ENCODE measurements around the gene WLS. TPM values are rescaled to one million over a fixed set of nuclear protein-coding genes. Genes with fewer than 3 reads are reported as not detected.

The WLS gene
- total and polyA plus RNA-seq, 9 donors = 42.2 to 303 (median 120) TPM

DNA sequence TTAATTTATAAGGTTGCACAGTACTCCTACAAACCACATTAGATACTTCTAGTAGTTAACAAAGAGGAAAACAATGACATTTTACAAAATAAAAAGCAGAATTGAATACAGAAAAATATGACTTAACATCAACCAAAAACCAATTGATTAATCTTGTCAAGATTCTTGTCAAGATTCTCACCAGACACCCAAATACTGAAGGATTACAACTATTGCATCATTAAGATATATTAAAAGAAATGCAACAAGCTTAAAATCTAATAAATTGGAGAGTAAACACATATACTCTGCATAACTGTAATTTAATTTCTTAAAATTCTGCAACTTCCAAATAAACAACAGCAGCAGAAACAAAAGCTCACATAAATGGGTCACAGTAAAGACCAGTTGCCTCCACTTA is 4.7 kb downstream of the WLS start:
- intact Hi-C loops (cut with DNase I) = loop anchor here in 1 of 4 donors (10.0 kb wide), 1 partner anchor 53 kb away; no protein-coding TSS in a partner anchor
- DNase-seq = no peak
- Histone ChIP-seq H3K36me3 (no peaks in the 10 kb centered on the region), H3K4me3 (no peak overlapping the region), H3K27ac (no peak overlapping the region), H3K9me3 (no peaks in the 10 kb centered on the region), H3K4me1 (ENCODE audit: insufficient read depth) (peaks cover 19% of the 10 kb centered on the region), H3K27me3 (no peaks in the 10 kb centered on the region)
- no peak for TF ChIP-seq POLR2A (IDR thresholded peaks at IDR 0.05)
- no peak for TF ChIP-seq EP300 (IDR thresholded peaks at IDR 0.05)
- TF ChIP-seq CTCF (IDR thresholded peaks at IDR 0.05) = no peak

- Histone ChIP-seq H3K27me3 (no peaks in the 10 kb centered on the region), H3K27ac (no peak overlapping the region), H3K36me3 (no peaks in the 10 kb centered on the region), H3K4me3 (no peak overlapping the region), H3K4me1 (ENCODE audit: insufficient read depth) (peaks cover 19% of the 10 kb centered on the region), H3K9me3 (no peaks in the 10 kb centered on the region)
- WGBS, 3 donors = 91 to 100% (median 98%) methylated on average over 1 of the region's 1 CpG
- DNase-seq = no peak
- TF ChIP-seq EP300 (IDR thresholded peaks at IDR 0.05) (no peak), CTCF (IDR thresholded peaks at IDR 0.05) (no peak), POLR2A (IDR thresholded peaks at IDR 0.05) (no peak)
- intact Hi-C loops (cut with DNase I) = loop anchor here in 1 of 4 donors (10.0 kb wide), 1 partner anchor 51 kb away; no protein-coding TSS in a partner anchor
These were observed 6.5 kb downstream of the WLS start for GRCh38 chr1:68225781-68226180.

DNA sequence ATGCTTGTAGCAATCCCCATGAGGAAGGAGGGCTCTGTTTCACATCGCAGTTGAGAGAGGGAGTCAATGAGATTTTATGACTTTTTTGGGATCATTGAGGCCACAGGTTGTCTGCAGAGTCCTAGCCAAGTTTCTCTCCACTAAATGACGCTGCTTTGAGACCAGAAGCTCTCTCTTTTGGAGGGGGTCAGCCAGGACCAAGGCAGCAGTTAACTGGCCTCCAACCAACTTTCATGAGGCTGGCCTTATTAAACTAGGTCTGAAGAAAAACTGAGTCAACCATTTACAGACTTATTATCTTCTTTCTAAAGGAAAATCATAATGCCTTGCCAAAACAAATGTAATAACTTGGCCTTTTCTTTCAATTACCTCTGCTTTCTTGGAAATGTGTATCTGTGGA is 8.6 kb downstream of the WLS start:
- Histone ChIP-seq H3K4me3 (no peak overlapping the region), H3K36me3 (no peaks in the 10 kb centered on the region), H3K27me3 (no peaks in the 10 kb centered on the region), H3K4me1 (ENCODE audit: insufficient read depth) (peaks cover 12% of the 10 kb centered on the region), H3K9me3 (no peaks in the 10 kb centered on the region), H3K27ac (peak overlapping the region in 1 of 2 donors; percentile 41)
- no peak for TF ChIP-seq POLR2A (IDR thresholded peaks at IDR 0.05)
- no peak for TF ChIP-seq CTCF (IDR thresholded peaks at IDR 0.05)
- TF ChIP-seq EP300 (IDR thresholded peaks at IDR 0.05) = no peak
- peak in 1 of 5 donors; percentile 56 for DNase-seq
- WGBS, 3 donors = 23 to 28% (median 23%) methylated on average over 2 of the region's 2 CpGs
- intact Hi-C loops (cut with DNase I) = loop anchor here in 1 of 4 donors (10.0 kb wide), 1 partner anchor 49 kb away; no protein-coding TSS in a partner anchor

DNA sequence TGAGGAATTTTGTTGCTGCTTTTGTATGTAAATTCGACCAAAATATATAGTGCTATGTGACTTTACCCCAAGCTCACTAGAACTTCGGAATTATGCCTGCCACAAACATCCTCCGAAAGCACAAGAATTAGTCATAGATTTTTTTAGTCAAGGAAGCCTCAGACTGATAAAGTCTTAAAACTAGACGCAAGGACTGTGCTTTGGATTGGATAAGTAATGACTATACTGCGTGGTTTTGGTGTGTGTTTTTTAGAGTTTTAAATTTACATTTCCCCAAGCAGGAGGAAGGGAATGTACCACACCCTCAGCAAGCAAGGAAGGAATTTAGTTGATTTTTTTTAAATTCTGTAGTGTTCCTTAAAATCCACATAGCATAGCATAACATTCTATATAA is 10.3 kb downstream of the WLS start:
- H3K9me3 ChIP-seq = no peaks in the 10 kb centered on the region
- H3K4me1 ChIP-seq (ENCODE audit: insufficient read depth) = peaks cover 11% of the 10 kb centered on the region
- intact Hi-C loops (cut with DNase I) = loop anchor here in 1 of 4 donors (10.0 kb wide), 1 partner anchor 47 kb away; no protein-coding TSS in a partner anchor
- TF ChIP-seq POLR2A (IDR thresholded peaks at IDR 0.05) (no peak), EP300 (IDR thresholded peaks at IDR 0.05) (no peak)
- H3K36me3 ChIP-seq = no peaks in the 10 kb centered on the region
- DNase-seq = no peak
- WGBS, 3 donors = 25 to 35% (median 25%) methylated on average over 5 of the region's 5 CpGs
- no peak overlapping the region for H3K27ac ChIP-seq
- H3K27me3 ChIP-seq = no peaks in the 10 kb centered on the region
- no peak overlapping the region for H3K4me3 ChIP-seq

Measured in ovary (tissue), 9 donors.